Activated CD4-positive, alpha-beta T cell treated with anti-CD3 and anti-CD28 coated beads for 1 hour (primary cell): ENCODE measurements around the gene ANKFN1.

Source experiments
- DNase-seq: peaks from one replicate; pipeline ENCODE4 v3.0.0-alpha.2; 2020

The ANKFN1 gene

GRCh38 chr17:56144223-56144622 is 9.1 kb upstream of the ANKFN1 start:
- DNase-seq, result no peak

GRCh38 chr17:56146534-56146933 is 6.7 kb upstream of the ANKFN1 start:
- no peak for DNase-seq

- no peak for DNase-seq
Observed at GRCh38 chr17:56148333-56148732, 4.9 kb upstream of the ANKFN1 start.

GRCh38 chr17:56149266-56150036 is 3.8 kb upstream of the ANKFN1 start:
- DNase-seq, result no peak

- no peak for DNase-seq
Observed at GRCh38 chr17:56150649-56151048, 2.6 kb upstream of the ANKFN1 start.

- DNase-seq, result no peak
Observed at GRCh38 chr17:56157845-56158244, 4.6 kb downstream of the ANKFN1 start.

GRCh38 chr17:56158344-56158743 is 5.1 kb downstream of the ANKFN1 start:
- DNase-seq, result no peak

GRCh38 chr17:56158915-56159825 is 5.9 kb downstream of the ANKFN1 start:
- no peak for DNase-seq

- no peak for DNase-seq
Observed at GRCh38 chr17:56159826-56160380, 6.6 kb downstream of the ANKFN1 start.

- DNase-seq, result no peak
Observed at GRCh38 chr17:56160422-56160821, 7.1 kb downstream of the ANKFN1 start.

- no peak for DNase-seq
Observed at GRCh38 chr17:56165072-56165641, 11.9 kb downstream of the ANKFN1 start.

- no peak for DNase-seq
Observed at GRCh38 chr17:56167491-56167890, 14.2 kb downstream of the ANKFN1 start.

- DNase-seq, result no peak
Observed at GRCh38 chr17:56169621-56170020, 16.3 kb downstream of the ANKFN1 start.

- no peak for DNase-seq
Observed at GRCh38 chr17:56171186-56171959, 18.1 kb downstream of the ANKFN1 start.

GRCh38 chr17:56172517-56172982 is 19.3 kb downstream of the ANKFN1 start:
- DNase-seq, result no peak

GRCh38 chr17:56173026-56173425 is 19.8 kb downstream of the ANKFN1 start:
- no peak for DNase-seq

- no peak for DNase-seq
Observed at GRCh38 chr17:56173958-56174835, 20.9 kb downstream of the ANKFN1 start.

GRCh38 chr17:56175299-56175955 is 22.2 kb downstream of the ANKFN1 start:
- no peak for DNase-seq

GRCh38 chr17:56176091-56176490 is 22.8 kb downstream of the ANKFN1 start:
- no peak for DNase-seq

GRCh38 chr17:56177361-56177760 is 24.1 kb downstream of the ANKFN1 start:
- no peak for DNase-seq

GRCh38 chr17:56178203-56178602 is 24.9 kb downstream of the ANKFN1 start:
- no peak for DNase-seq
